ENCODE data around the gene KLLN.

KLLN gene

GRCh38 chr10:87827681-87828080 is 35.7 kb downstream of the KLLN start:
- no peak for DNase-seq (ENCODE audit: low read depth, low spot score)
- TF ChIP-seq CTCF (IDR thresholded peaks at IDR 0.05; ENCODE audit: low read depth, low read length): no peak
- in situ Hi-C loops (cut with HindIII; ENCODE audit: low sequenced_read_pairs): no loop called here
- no peak overlapping the region for H3K4me3 ChIP-seq (ENCODE audit: low read depth, low read length)

GRCh38 chr10:87826653-87827052 is 36.7 kb downstream of the KLLN start:
- no peak for TF ChIP-seq CTCF (IDR thresholded peaks at IDR 0.05; ENCODE audit: low read depth, low read length)
- H3K4me3 ChIP-seq (ENCODE audit: low read depth, low read length): no peak overlapping the region
- DNase-seq (ENCODE audit: low read depth, low spot score): no peak
- in situ Hi-C loops (cut with HindIII; ENCODE audit: low sequenced_read_pairs): no loop called here

- TF ChIP-seq CTCF (IDR thresholded peaks at IDR 0.05; ENCODE audit: low read depth, low read length): no peak
- no peak for DNase-seq (ENCODE audit: low read depth, low spot score)
- in situ Hi-C loops (cut with HindIII; ENCODE audit: low sequenced_read_pairs): no loop called here
- H3K4me3 ChIP-seq (ENCODE audit: low read depth, low read length): no peak overlapping the region
Measured at GRCh38 chr10:87819289-87819585, 44.1 kb downstream of the KLLN start.

GRCh38 chr10:87818505-87819288 is 44.6 kb downstream of the KLLN start:
- TF ChIP-seq CTCF (IDR thresholded peaks at IDR 0.05; ENCODE audit: low read depth, low read length): no peak
- H3K4me3 ChIP-seq (ENCODE audit: low read depth, low read length): peak overlapping the region; percentile 74
- peak; percentile 29 for DNase-seq (ENCODE audit: low read depth, low spot score)
- in situ Hi-C loops (cut with HindIII; ENCODE audit: low sequenced_read_pairs): no loop called here

- peak; percentile 34 for TF ChIP-seq CTCF (IDR thresholded peaks at IDR 0.05; ENCODE audit: low read depth, low read length)
- in situ Hi-C loops (cut with HindIII; ENCODE audit: low sequenced_read_pairs): no loop called here
- DNase-seq (ENCODE audit: low read depth, low spot score): peak; percentile 83
- peak within 1 kb of the TSS; percentile 74 for H3K4me3 ChIP-seq (ENCODE audit: low read depth, low read length)
Measured at GRCh38 chr10:87817609-87818504, 45.5 kb downstream of the KLLN start, which contains the start of gene ATAD1. ATAD1 (minus strand) TSS chr10:87818226; CDS start chr10:87814599, 3,627 bp downstream.

GRCh38 chr10:87816898-87817608 is 46.3 kb downstream of the KLLN start:
- H3K4me3 ChIP-seq (ENCODE audit: low read depth, low read length): peak overlapping the region; percentile 74
- in situ Hi-C loops (cut with HindIII; ENCODE audit: low sequenced_read_pairs): no loop called here
- no peak for TF ChIP-seq CTCF (IDR thresholded peaks at IDR 0.05; ENCODE audit: low read depth, low read length)
- DNase-seq (ENCODE audit: low read depth, low spot score): peak; percentile 7

Measured in astrocyte of the spinal cord (primary cell).